Fibroblast of villous mesenchyme (primary cell): ENCODE data around the gene SMIM35. TPM values are rescaled to one million over a fixed set of nuclear protein-coding genes. Genes with fewer than 3 reads are reported as not detected.

Experiments used
- DNase-seq: peaks from one replicate; pipeline ENCODE4 v3.0.0-alpha.2; 2010; ENCODE audit warnings: low read depth
- H3K4me3 ChIP-seq: 2 replicates; pipeline ENCODE4 v1.5.1; 2011; ENCODE audit warnings: low read depth, mild to moderate bottlenecking, low read length
- total RNA-seq: library from RNA; depleted of rRNA; stranded (reverse); fragments of >200 nt; gene quantifications from 2 replicates; pipeline ENCODE4 v1.2.3, GENCODE V29; 2012
- TF ChIP-seq, protein P1 (sequence below): IDR thresholded peaks from 2 replicates; pipeline ENCODE4 v1.5.1; 2012; ENCODE audit warnings: low read depth, mild to moderate bottlenecking, low read length; ENCODE audit not compliant: insufficient read depth

Gene SMIM35
- total RNA-seq, 1 donor: not detected

DNA sequence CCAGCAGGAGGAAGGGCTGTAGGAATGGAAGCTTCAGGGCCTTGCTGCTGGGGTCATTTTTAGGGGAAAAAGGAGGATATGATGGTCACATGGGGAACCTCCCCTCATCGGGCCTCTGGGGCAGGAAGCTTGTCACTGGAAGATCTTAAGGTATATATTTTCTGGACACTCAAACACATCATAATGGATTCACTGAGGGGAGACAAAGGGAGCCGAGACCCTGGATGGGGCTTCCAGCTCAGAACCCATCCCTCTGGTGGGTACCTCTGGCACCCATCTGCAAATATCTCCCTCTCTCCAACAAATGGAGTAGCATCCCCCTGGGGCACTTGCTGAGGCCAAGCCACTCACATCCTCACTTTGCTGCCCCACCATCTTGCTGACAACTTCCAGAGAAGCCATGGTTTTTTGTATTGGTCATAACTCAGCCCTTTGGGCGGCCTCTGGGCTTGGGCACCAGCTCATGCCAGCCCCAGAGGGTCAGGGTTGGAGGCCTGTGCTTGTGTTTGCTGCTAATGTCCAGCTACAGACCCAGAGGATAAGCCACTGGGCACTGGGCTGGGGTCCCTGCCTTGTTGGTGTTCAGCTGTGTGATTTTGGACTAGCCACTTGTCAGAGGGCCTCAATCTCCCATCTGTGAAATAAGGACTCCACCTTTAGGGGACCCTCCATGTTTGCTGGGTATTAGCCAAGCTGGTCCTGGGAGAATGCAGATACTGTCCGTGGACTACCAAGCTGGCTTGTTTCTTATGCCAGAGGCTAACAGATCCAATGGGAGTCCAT lies 86.5 kb downstream of the SMIM35 start:
- no peak overlapping the region for H3K4me3 ChIP-seq
- TF ChIP-seq, protein P1, sequence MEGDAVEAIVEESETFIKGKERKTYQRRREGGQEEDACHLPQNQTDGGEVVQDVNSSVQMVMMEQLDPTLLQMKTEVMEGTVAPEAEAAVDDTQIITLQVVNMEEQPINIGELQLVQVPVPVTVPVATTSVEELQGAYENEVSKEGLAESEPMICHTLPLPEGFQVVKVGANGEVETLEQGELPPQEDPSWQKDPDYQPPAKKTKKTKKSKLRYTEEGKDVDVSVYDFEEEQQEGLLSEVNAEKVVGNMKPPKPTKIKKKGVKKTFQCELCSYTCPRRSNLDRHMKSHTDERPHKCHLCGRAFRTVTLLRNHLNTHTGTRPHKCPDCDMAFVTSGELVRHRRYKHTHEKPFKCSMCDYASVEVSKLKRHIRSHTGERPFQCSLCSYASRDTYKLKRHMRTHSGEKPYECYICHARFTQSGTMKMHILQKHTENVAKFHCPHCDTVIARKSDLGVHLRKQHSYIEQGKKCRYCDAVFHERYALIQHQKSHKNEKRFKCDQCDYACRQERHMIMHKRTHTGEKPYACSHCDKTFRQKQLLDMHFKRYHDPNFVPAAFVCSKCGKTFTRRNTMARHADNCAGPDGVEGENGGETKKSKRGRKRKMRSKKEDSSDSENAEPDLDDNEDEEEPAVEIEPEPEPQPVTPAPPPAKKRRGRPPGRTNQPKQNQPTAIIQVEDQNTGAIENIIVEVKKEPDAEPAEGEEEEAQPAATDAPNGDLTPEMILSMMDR: no peak

GRCh38 chr11:117999354-117999993 lies 87.3 kb downstream of the SMIM35 start:
- no peak for DNase-seq

More for the DNA sequence above, 86.5 kb downstream of the SMIM35 start:
- no peak for DNase-seq

GRCh38 chr11:117998664-117999353 lies 88.0 kb downstream of the SMIM35 start:
- no peak overlapping the region for H3K4me3 ChIP-seq
- TF ChIP-seq, protein P1: no peak
- no peak for DNase-seq

More at GRCh38 chr11:117999354-117999993, 87.3 kb downstream of the SMIM35 start:
- TF ChIP-seq, protein P1: no peak
- no peak overlapping the region for H3K4me3 ChIP-seq

- no peak for DNase-seq
- H3K4me3 ChIP-seq: no peak overlapping the region
- TF ChIP-seq, protein P1: no peak
Measured at GRCh38 chr11:117997823-117998579, 88.8 kb downstream of the SMIM35 start.

DNA sequence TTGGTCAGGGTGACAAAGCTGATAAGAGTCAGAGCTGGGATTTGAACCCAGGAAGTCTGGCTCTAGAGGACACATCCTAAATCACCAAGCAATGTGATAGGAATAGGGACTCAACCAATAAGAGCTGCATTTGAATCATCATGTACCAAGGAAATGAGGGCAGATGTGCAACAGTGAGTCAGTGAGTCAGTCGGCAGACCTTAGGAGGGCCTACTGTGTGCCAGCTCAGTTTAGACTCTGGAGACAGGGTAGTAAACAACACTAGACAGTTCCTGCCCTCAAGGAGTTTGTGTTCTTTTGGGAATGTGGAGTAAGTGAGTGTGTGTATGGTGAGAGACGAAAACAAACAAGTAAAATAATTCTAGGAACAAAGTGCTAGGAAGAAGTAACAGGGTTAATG lies 89.4 kb downstream of the SMIM35 start:
- no peak overlapping the region for H3K4me3 ChIP-seq
- TF ChIP-seq, protein P1: no peak
- no peak for DNase-seq

GRCh38 chr11:117996058-117996457 lies 90.7 kb downstream of the SMIM35 start:
- no peak overlapping the region for H3K4me3 ChIP-seq
- TF ChIP-seq, protein P1: no peak
- no peak for DNase-seq
